ENCODE results near the gene GUCY1B1.

GRCh38 chr4:155757745-155758265 lies 1.0 kb upstream of the GUCY1B1 start:
- TF ChIP-seq POLR2A (IDR thresholded peaks at IDR 0.05): no peak
- no peak for TF ChIP-seq CTCF (IDR thresholded peaks at IDR 0.05)

Data from testis (tissue), 2 donors.